ENCODE results near the gene CXCR5.

The CXCR5 gene

GRCh38 chr11:118914178-118914918 lies 30.7 kb downstream of the CXCR5 start:
- peak; percentile 51 for DNase-seq
- H4K8ac ChIP-seq (ENCODE audit: low read depth, low read length), result no peak overlapping the region
- peak overlapping the region; percentile 80 for H3K27ac ChIP-seq (ENCODE audit: low read depth, low read length)
- H3K9ac ChIP-seq (ENCODE audit: low read length), result peak overlapping the region; percentile 20
- peak overlapping the region; percentile 54 for H2BK5ac ChIP-seq (ENCODE audit: low read length)
- H3K4me1 ChIP-seq (ENCODE audit: control insufficient read depth, low read depth, low read length), result peaks cover 62% of the 10 kb centered on the region
- H3K23ac ChIP-seq (ENCODE audit: low read length), result no peak overlapping the region
- peaks cover 46% of the 10 kb centered on the region for H3K79me2 ChIP-seq (ENCODE audit: control insufficient read depth, insufficient read depth, low read length)
- H3K36me3 ChIP-seq (ENCODE audit: control insufficient read depth, insufficient read depth, low read length), result no peaks in the 10 kb centered on the region
- peak overlapping the region; percentile 78 for H3K18ac ChIP-seq (ENCODE audit: low read length)
- H2BK120ac ChIP-seq (ENCODE audit: low read depth, low read length), result no peak overlapping the region
- no peak overlapping the region for H3K4ac ChIP-seq (ENCODE audit: low read depth, low read length)
- no peak overlapping the region for H4K5ac ChIP-seq (ENCODE audit: low read length)
- H3K79me1 ChIP-seq (ENCODE audit: low read length), result peaks cover 26% of the 10 kb centered on the region
- H3K56ac ChIP-seq (ENCODE audit: low read length), result peak overlapping the region; percentile 81
- peak overlapping the region; percentile 59 for H2AK5ac ChIP-seq (ENCODE audit: low read length)
- no peak overlapping the region for H2BK15ac ChIP-seq (replicated peaks; ENCODE audit: low read depth)
- no peaks in the 10 kb centered on the region for H3K27me3 ChIP-seq (ENCODE audit: insufficient read depth, low read length, poor library complexity)
- no peak overlapping the region for H3K4me2 ChIP-seq (ENCODE audit: low read length)
- H3K4me3 ChIP-seq (ENCODE audit: low read length), result no peak overlapping the region
- WGBS (ENCODE audit: extremely low coverage, insufficient coverage, low lambda C conversion rate), result no CpG with 5 or more reads among the region's 15 CpGs

GRCh38 chr11:118914987-118915386 lies 31.3 kb downstream of the CXCR5 start:
- WGBS (ENCODE audit: extremely low coverage, insufficient coverage, low lambda C conversion rate), result no CpG with 5 or more reads among the region's 4 CpGs
- no peak for DNase-seq
- H3K79me2 ChIP-seq (ENCODE audit: control insufficient read depth, insufficient read depth, low read length), result peaks cover 45% of the 10 kb centered on the region

GRCh38 chr11:118915396-118915795 lies 31.7 kb downstream of the CXCR5 start:
- H3K4ac ChIP-seq (ENCODE audit: low read depth, low read length), result no peak overlapping the region
- H3K18ac ChIP-seq (ENCODE audit: low read length), result peak overlapping the region; percentile 72
- H2BK15ac ChIP-seq (replicated peaks; ENCODE audit: low read depth), result no peak overlapping the region
- H2BK5ac ChIP-seq (ENCODE audit: low read length), result peak overlapping the region; percentile 54
- peak overlapping the region; percentile 26 for H3K9ac ChIP-seq (ENCODE audit: low read length)
- peaks cover 47% of the 10 kb centered on the region for H3K79me2 ChIP-seq (ENCODE audit: control insufficient read depth, insufficient read depth, low read length)
- H3K79me1 ChIP-seq (ENCODE audit: low read length), result peaks cover 26% of the 10 kb centered on the region
- peak overlapping the region; percentile 6 for H4K5ac ChIP-seq (ENCODE audit: low read length)
- no peak overlapping the region for H2BK120ac ChIP-seq (ENCODE audit: low read depth, low read length)
- no peak overlapping the region for H4K8ac ChIP-seq (ENCODE audit: low read depth, low read length)
- no peak for DNase-seq
- peak overlapping the region; percentile 32 for H2AK5ac ChIP-seq (ENCODE audit: low read length)
- WGBS (ENCODE audit: extremely low coverage, insufficient coverage, low lambda C conversion rate), result no CpG with 5 or more reads among the region's 2 CpGs
- H3K36me3 ChIP-seq (ENCODE audit: control insufficient read depth, insufficient read depth, low read length), result no peaks in the 10 kb centered on the region
- H3K4me3 ChIP-seq (ENCODE audit: low read length), result no peak overlapping the region
- peaks cover 69% of the 10 kb centered on the region for H3K4me1 ChIP-seq (ENCODE audit: control insufficient read depth, low read depth, low read length)
- peak overlapping the region; percentile 97 for H3K56ac ChIP-seq (ENCODE audit: low read length)
- H3K27me3 ChIP-seq (ENCODE audit: insufficient read depth, low read length, poor library complexity), result no peaks in the 10 kb centered on the region
- H3K4me2 ChIP-seq (ENCODE audit: low read length), result no peak overlapping the region
- H3K23ac ChIP-seq (ENCODE audit: low read length), result no peak overlapping the region
- no peak overlapping the region for H3K27ac ChIP-seq (ENCODE audit: low read depth, low read length)

More at GRCh38 chr11:118914987-118915386, 31.3 kb downstream of the CXCR5 start:
- Histone ChIP-seq H3K27ac (ENCODE audit: low read depth, low read length) (no peak overlapping the region), H4K5ac (ENCODE audit: low read length) (peak overlapping the region; percentile 6), H2BK120ac (ENCODE audit: low read depth, low read length) (no peak overlapping the region), H4K8ac (ENCODE audit: low read depth, low read length) (no peak overlapping the region), H3K23ac (ENCODE audit: low read length) (no peak overlapping the region), H3K36me3 (ENCODE audit: control insufficient read depth, insufficient read depth, low read length) (no peaks in the 10 kb centered on the region), H3K27me3 (ENCODE audit: insufficient read depth, low read length, poor library complexity) (no peaks in the 10 kb centered on the region), H3K18ac (ENCODE audit: low read length) (peak overlapping the region; percentile 0), H3K4ac (ENCODE audit: low read depth, low read length) (no peak overlapping the region), H3K4me1 (ENCODE audit: control insufficient read depth, low read depth, low read length) (peaks cover 65% of the 10 kb centered on the region), H3K4me2 (ENCODE audit: low read length) (no peak overlapping the region), H2BK15ac (replicated peaks; ENCODE audit: low read depth) (no peak overlapping the region), H3K4me3 (ENCODE audit: low read length) (no peak overlapping the region), H3K9ac (ENCODE audit: low read length) (no peak overlapping the region), H2BK5ac (ENCODE audit: low read length) (no peak overlapping the region), H3K79me1 (ENCODE audit: low read length) (peaks cover 24% of the 10 kb centered on the region), H2AK5ac (ENCODE audit: low read length) (no peak overlapping the region), H3K56ac (ENCODE audit: low read length) (peak overlapping the region; percentile 97)

GRCh38 chr11:118915941-118916841 lies 32.5 kb downstream of the CXCR5 start:
- Histone ChIP-seq H2BK5ac (ENCODE audit: low read length) (peak overlapping the region; percentile 64), H4K8ac (ENCODE audit: low read depth, low read length) (no peak overlapping the region), H3K79me1 (ENCODE audit: low read length) (peaks cover 33% of the 10 kb centered on the region), H3K4me1 (ENCODE audit: control insufficient read depth, low read depth, low read length) (peaks cover 76% of the 10 kb centered on the region), H3K4ac (ENCODE audit: low read depth, low read length) (peak overlapping the region; percentile 60), H3K36me3 (ENCODE audit: control insufficient read depth, insufficient read depth, low read length) (no peaks in the 10 kb centered on the region), H3K27ac (ENCODE audit: low read depth, low read length) (peak overlapping the region; percentile 98), H3K23ac (ENCODE audit: low read length) (peak overlapping the region; percentile 85), H4K5ac (ENCODE audit: low read length) (no peak overlapping the region), H2AK5ac (ENCODE audit: low read length) (peak overlapping the region; percentile 96), H3K4me2 (ENCODE audit: low read length) (peak overlapping the region; percentile 30), H3K18ac (ENCODE audit: low read length) (peak overlapping the region; percentile 72), H3K56ac (ENCODE audit: low read length) (peak overlapping the region; percentile 97), H3K27me3 (ENCODE audit: insufficient read depth, low read length, poor library complexity) (no peaks in the 10 kb centered on the region), H3K9ac (ENCODE audit: low read length) (peak overlapping the region; percentile 52), H2BK15ac (replicated peaks; ENCODE audit: low read depth) (no peak overlapping the region), H3K79me2 (ENCODE audit: control insufficient read depth, insufficient read depth, low read length) (peaks cover 49% of the 10 kb centered on the region), H3K4me3 (ENCODE audit: low read length) (no peak overlapping the region), H2BK120ac (ENCODE audit: low read depth, low read length) (peak overlapping the region; percentile 13)
- WGBS (ENCODE audit: extremely low coverage, insufficient coverage, low lambda C conversion rate), result no CpG with 5 or more reads among the region's 10 CpGs
- DNase-seq, result no peak

GRCh38 chr11:118916842-118917388 lies 33.2 kb downstream of the CXCR5 start:
- H3K4me3 ChIP-seq (ENCODE audit: low read length), result no peak overlapping the region
- peak overlapping the region; percentile 72 for H3K18ac ChIP-seq (ENCODE audit: low read length)
- H2BK5ac ChIP-seq (ENCODE audit: low read length), result peak overlapping the region; percentile 64
- H3K27me3 ChIP-seq (ENCODE audit: insufficient read depth, low read length, poor library complexity), result no peaks in the 10 kb centered on the region
- H4K8ac ChIP-seq (ENCODE audit: low read depth, low read length), result no peak overlapping the region
- H2AK5ac ChIP-seq (ENCODE audit: low read length), result peak overlapping the region; percentile 96
- peaks cover 54% of the 10 kb centered on the region for H3K79me2 ChIP-seq (ENCODE audit: control insufficient read depth, insufficient read depth, low read length)
- H3K36me3 ChIP-seq (ENCODE audit: control insufficient read depth, insufficient read depth, low read length), result no peaks in the 10 kb centered on the region
- no peak overlapping the region for H2BK15ac ChIP-seq (replicated peaks; ENCODE audit: low read depth)
- H3K23ac ChIP-seq (ENCODE audit: low read length), result no peak overlapping the region
- peak overlapping the region; percentile 30 for H3K4me2 ChIP-seq (ENCODE audit: low read length)
- H4K5ac ChIP-seq (ENCODE audit: low read length), result no peak overlapping the region
- no CpG with 5 or more reads among the region's 8 CpGs for WGBS (ENCODE audit: extremely low coverage, insufficient coverage, low lambda C conversion rate)
- peaks cover 33% of the 10 kb centered on the region for H3K79me1 ChIP-seq (ENCODE audit: low read length)
- no peak overlapping the region for H2BK120ac ChIP-seq (ENCODE audit: low read depth, low read length)
- H3K4ac ChIP-seq (ENCODE audit: low read depth, low read length), result peak overlapping the region; percentile 60
- peak; percentile 99 for DNase-seq
- H3K4me1 ChIP-seq (ENCODE audit: control insufficient read depth, low read depth, low read length), result peaks cover 73% of the 10 kb centered on the region
- H3K9ac ChIP-seq (ENCODE audit: low read length), result peak overlapping the region; percentile 79
- peak overlapping the region; percentile 98 for H3K27ac ChIP-seq (ENCODE audit: low read depth, low read length)
- H3K56ac ChIP-seq (ENCODE audit: low read length), result peak overlapping the region; percentile 97

Data from mesendoderm (in vitro differentiated cells).